LNCaP clone FGC (cell line): ENCODE data around the gene DNM1.

Experiments
- DNase-seq: peaks from one replicate; pipeline ENCODE4 v3.0.0-alpha.2; 2011; ENCODE audit warnings: low read depth
- H3K4me3 ChIP-seq: 2 replicates; pipeline ENCODE4 v1.5.1; 2011; ENCODE audit warnings: mild to moderate bottlenecking, low read depth, low read length, control low read depth
- CTCF ChIP-seq: IDR thresholded peaks from 2 replicates; pipeline ENCODE4 v1.5.1; 2012; ENCODE audit warnings: mild to moderate bottlenecking; ENCODE audit not compliant: control insufficient read depth, insufficient read depth; ENCODE audit errors: extremely low read depth

DNM1 gene

GRCh38 chr9:128293091-128293490 is 89.9 kb downstream of the DNM1 start:
- H3K4me3 ChIP-seq, result no peak overlapping the region
- no peak for TF ChIP-seq CTCF
- no peak for DNase-seq

- TF ChIP-seq CTCF, result no peak
- H3K4me3 ChIP-seq, result no peak overlapping the region
- no peak for DNase-seq
Observed at GRCh38 chr9:128294142-128294541, 91.0 kb downstream of the DNM1 start.

- TF ChIP-seq CTCF, result no peak
- H3K4me3 ChIP-seq, result no peak overlapping the region
- no peak for DNase-seq
Observed at GRCh38 chr9:128296340-128297220, 93.4 kb downstream of the DNM1 start.

- no peak for DNase-seq
- TF ChIP-seq CTCF, result no peak
- no peak overlapping the region for H3K4me3 ChIP-seq
Observed at GRCh38 chr9:128297221-128297773, 94.1 kb downstream of the DNM1 start.

- no peak for DNase-seq
- H3K4me3 ChIP-seq, result no peak overlapping the region
- TF ChIP-seq CTCF, result no peak
Observed at GRCh38 chr9:128298535-128299482, 95.6 kb downstream of the DNM1 start.

GRCh38 chr9:128304136-128304970 is 101.2 kb downstream of the DNM1 start:
- DNase-seq, result no peak
- TF ChIP-seq CTCF, result no peak
- H3K4me3 ChIP-seq, result no peak overlapping the region
